ENCODE data around the gene RPS6KL1.

Gene RPS6KL1, protein sequence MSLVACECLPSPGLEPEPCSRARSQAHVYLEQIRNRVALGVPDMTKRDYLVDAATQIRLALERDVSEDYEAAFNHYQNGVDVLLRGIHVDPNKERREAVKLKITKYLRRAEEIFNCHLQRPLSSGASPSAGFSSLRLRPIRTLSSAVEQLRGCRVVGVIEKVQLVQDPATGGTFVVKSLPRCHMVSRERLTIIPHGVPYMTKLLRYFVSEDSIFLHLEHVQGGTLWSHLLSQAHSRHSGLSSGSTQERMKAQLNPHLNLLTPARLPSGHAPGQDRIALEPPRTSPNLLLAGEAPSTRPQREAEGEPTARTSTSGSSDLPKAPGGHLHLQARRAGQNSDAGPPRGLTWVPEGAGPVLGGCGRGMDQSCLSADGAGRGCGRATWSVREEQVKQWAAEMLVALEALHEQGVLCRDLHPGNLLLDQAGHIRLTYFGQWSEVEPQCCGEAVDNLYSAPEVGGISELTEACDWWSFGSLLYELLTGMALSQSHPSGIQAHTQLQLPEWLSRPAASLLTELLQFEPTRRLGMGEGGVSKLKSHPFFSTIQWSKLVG

GRCh38 chr14:74922752-74923401 is at the start of gene RPS6KL1:
Gene RPS6KL1, minus strand, starts transcription at chr14:74923260. Its CDS starts 1,719 bp downstream, at chr14:74921541.
- no peak for FAIRE-seq

DNA sequence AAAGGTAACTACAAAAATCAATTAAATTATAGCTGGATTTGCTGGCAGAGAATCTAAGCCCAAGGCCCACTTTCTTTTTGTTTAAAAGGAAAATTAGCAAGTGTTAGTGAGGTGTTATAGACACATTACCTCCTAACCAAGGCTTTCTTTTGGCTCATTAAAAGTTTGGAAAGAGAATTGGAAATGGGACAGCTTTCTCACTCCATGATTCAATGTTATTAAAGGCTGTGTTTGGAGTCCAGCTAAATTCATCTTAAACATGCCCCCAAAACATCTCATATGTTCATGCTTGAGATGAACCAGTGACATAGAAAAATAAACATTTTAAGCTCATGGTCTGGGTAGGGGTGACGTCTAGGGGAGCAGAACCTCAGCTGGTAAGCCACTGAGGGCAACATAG is 45.8 kb upstream of the RPS6KL1 start:
- FAIRE-seq = no peak

- no peak for FAIRE-seq
These were observed 42.6 kb upstream of the RPS6KL1 start for GRCh38 chr14:74965486-74966153.

- no peak for FAIRE-seq
These were observed 41.9 kb upstream of the RPS6KL1 start for GRCh38 chr14:74964787-74965485.

GRCh38 chr14:74963705-74964271 is 40.7 kb upstream of the RPS6KL1 start:
- FAIRE-seq = no peak

DNA sequence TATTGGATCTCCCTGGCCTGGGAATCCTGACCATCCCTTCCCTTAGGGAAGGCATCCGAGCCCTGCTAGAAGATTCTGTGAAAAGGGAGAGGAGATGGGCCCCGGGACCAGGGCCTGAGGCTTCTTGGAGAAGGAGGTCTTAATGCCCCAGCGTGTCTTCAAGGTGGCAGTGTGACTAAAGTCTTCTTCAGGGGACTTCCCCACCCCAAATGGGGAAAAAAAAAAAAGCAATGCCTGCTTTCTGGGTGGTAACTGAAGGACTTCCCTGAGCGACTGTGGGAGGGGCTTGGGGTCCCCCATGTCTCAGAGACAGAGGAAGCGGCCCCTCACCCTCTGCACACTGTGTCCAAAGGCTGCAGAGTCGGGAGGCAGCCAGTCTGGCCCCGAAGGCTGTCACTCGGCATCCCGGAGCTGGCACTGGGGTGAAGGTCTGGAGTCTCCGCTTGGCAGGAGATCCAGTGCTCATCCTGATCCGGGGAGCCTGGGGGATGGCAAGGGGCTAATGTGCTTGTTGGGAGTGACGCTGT is 40.2 kb upstream of the RPS6KL1 start:
- FAIRE-seq = no peak

DNA sequence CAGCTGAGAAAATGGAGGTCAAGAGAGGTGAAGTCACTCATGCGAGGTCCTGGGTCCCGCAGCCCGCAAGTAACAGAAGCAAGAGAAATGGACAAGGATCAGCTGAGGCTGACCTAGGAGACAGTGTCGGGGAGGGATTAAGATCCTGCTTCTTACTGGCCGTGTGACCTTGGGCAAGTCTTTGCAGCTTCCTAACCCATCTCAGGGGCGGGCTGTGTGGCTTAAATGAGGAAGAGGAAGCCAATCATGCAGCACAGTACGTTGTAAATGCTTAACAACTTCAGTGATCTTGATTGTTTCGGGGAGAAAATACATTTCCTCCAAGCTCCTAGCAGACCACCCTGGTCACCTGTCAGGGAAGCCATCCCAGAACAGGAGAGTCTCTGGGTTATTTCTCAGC is 39.4 kb upstream of the RPS6KL1 start:
- no peak for FAIRE-seq

DNA sequence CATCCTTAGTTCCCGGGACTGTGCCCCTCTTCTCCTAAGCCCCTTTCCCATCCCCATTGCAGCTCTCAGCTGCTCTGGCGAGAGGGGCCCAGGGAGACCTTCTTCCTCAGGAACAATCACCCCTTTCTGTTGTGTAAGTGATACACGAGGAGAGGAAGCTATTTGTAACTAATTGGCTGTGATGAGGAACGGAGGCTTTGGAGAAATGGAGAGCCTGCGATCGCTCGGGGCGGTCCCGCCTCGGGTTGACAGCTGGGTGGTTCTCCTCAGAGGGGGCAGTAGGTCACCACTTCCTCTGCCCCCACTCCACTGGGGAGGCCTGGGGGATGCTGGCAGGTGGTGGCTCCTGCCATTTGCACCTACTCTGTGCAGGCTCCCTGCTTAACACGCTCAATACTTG is 39.0 kb upstream of the RPS6KL1 start:
- no peak for FAIRE-seq

- FAIRE-seq = no peak
These were observed 38.3 kb upstream of the RPS6KL1 start for GRCh38 chr14:74961238-74961911.

- no peak for FAIRE-seq
These were observed 37.7 kb upstream of the RPS6KL1 start for GRCh38 chr14:74960736-74961135.

DNA sequence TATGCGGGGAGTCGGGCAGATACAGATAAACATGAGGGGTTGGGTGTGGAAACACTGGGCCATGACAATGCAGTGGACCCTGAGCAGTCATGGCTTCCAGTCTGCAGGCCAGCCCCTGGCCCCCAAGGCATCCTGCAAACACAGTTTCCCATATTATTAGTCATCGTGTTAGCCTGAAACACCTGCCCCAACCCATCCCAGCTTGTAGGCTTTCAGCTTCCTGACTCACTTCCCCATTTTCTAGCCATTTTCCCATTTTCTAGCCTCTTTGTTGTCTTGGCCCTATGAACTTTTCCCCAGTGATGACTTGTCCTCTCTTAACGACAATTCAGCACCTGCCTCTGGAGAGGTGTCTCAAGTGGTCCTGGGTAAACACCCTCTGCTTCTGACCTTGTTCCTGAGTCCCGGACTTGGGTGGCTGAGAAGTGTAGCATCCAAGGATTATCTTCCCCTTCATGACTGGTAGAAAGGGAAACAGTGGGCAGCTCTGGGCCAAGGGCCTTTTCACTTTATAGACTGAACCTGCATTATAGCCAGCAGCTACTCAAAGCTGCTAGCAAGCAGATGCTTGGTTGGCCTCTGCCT is 36.6 kb upstream of the RPS6KL1 start:
- FAIRE-seq = no peak

DNA sequence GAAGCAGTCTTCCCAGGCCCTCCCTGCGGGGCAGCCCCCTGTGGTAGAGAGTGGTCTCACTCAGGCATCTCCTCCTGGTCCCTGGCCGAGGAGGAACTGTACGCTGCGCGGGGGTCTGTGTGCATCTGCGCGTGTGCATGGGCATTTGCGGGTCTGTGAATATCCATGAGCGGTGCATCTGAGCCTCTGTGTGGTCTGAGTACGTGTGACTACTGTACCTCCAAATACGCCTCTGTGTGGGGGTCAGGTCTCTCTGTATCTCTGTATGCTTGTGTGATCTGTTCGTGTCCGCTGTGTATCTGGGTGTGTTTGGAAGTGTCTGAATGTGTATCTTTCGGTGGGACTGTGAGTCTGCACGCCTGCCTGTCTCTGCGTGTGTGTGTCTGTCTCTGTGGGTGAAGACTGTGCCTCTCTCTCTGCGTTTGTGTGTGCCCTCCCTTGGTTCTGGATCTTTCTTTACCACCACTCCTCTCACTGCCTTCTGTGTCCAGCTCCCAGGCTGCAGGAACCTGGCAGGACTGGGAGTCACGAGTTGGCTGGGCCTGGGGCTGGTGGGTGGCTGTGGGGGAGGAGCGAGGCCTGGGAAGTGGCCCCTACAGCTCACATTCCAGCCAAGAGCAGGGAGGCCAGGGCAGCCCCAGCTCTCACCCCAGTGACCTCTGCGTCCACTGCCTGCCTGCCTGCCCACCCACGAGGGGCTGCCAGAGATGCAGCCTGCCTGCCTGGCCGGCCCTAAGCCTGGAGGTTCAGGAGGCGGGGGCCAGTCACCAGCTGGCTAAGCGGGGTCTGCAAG is 33.4 kb upstream of the RPS6KL1 start:
- FAIRE-seq = no peak

DNA sequence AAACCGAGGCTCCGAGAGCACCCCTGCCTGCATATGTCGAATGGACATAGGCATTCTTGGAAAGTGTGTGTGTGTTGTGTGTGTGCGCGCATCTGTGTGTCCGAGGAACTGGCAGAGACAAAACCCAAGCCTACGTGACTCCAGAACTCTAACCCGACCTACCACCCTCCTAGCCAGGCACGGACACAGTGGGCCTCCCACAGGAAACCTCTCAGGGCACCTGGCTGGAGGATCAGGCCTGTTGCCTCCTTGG is 32.9 kb upstream of the RPS6KL1 start:
- FAIRE-seq = no peak

DNA sequence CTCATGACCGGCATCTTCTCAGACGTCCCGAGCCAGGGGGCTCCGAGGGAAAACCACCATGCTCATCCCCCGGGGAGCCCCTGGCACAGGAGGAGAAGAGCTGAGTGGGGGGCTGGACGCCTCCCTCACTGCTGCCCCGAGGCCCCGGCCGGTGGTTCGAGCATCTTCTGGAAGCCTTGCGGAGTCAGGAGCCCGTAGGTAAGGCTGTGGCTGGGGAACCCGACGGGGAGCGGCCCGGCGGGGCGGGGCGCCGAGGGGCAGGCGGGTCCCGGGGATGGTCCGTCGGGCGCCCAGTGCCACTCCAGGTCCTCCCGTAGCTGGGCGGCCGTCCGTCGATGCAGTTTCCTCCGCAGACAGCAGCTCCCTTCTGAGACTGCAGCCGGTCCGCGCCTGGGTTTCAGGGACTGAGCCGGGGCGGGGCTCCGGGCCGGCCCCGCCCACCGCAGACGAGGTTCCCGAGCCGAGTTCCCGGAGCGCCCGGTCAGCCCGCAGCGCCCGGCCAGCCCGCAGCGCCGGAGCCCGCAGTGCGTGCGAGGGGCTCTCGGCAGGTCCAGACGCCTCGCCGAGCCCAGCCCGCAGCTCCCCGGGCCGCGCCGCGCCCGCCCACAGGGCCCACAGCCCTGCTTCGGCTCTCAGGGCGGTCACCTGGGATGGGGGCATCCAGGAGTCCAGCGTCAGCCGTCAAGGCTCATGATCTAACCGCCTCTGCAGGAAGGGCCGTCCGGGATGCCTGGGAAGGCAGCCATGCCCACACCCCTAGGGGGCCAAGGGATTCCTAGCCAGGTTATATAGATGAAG is 32.4 kb upstream of the RPS6KL1 start, which contains the start of gene PGF:
PGF (minus strand) TSS at position 369 of the 798 bp plus-strand sequence; CDS start at position 14, 355 bp downstream.
- no peak for FAIRE-seq

GRCh38 chr14:74954947-74955228 is 31.8 kb upstream of the RPS6KL1 start:
- no peak for FAIRE-seq

GRCh38 chr14:74954232-74954946 is 31.3 kb upstream of the RPS6KL1 start:
- FAIRE-seq = no peak

- FAIRE-seq = no peak
These were observed 30.6 kb upstream of the RPS6KL1 start for GRCh38 chr14:74953686-74954085.

DNA sequence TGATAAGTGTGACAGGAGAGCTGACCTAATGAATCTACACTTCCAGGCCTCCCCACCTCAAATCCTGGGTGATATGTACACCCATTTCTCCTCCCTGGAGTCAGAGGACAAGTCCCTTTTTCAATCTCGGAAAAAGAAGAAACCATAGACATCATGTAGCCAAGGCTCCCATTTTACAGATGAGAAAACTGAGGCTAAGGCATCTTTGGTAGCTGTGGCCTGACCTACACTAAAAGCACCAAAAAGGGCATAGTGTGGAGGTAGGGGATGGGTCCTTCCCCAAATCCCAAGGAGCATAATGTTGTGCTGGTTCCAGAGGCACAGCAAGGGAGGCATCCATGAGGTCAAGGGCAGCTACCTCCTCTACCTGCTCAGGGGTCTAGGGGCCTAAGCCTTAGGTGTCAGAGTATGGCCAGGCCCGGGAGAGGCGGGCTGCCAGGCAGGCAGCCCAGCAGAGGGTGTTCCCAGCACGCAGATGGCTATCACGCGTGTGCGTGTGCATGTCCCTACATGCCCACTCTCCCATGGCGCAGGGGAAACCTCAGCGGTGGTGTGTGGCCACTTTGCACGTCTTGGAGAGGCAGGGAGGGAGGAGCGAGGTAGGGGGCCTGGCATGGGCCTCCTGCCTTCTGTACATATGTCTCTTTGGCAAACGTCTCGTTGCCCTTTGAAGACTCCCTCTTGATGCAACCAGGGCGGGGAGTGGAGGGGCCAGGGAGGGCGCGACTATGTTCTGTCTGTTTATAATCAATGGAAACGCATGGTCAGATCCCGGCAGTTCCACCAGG is 29.8 kb upstream of the RPS6KL1 start:
- no peak for FAIRE-seq

All from endometrium (tissue), 2 donors.